HG02973 (cell line): Measurements from ENCODE around the gene LCN1.
"Not testable (repeated sequence)": the region's sequence is repeated elsewhere in the genome, so short reads cannot be mapped to it uniquely, and the experiment has no call there.

Experiments
- ATAC-seq: cut with Tn5 transposase; IDR thresholded peaks from one replicate; pipeline ENCODE4 v1.9.1; 2021; ENCODE audit warnings: moderate library complexity; ENCODE audit not compliant: unreplicated experiment

The LCN1 gene

DNA sequence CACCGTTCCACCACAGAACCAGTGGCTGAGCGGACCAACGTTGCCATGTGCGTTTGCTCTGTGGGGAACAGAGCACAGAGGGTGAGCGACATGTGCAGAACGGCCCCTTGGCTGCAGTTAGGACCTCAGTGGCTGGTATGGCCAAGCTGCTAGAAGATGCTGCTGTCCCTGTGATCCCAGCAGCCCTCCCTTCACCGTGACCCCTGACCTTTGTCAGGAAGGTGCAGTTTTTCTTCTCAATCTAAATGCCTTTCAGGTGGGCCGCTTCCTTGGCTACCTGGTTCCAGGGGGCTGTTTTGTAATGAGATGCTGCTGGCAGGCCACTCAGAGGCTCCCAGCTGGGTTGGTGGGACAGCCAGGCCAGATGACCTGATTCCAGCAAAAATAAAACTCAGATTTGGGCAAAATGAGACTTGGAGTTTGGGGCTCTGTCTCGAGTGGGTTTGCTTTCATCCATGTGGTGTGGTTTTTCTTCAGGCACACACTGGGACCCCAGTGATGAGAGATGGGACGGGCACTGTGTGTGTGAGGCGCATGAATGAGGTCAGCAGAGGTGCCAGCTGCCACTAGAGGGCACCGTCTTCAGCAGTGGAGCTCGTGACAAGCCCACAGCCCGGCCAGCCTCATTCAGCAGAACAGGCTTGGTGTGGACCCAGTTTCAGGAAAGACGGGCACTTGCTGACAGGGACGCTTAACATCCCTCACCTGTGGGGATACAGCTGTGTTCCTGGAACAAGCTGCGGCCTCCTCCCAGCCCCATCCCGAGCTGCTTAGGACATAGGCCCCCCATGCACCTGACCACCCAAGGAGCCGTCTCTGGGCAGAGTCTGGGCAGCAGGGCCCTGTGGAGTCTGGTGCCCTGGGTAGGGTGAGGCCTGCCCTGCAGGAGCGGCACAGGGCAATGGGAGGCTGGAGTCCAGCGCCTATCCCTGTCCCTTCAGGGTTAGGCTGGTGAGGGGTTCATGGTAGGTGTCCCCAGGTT lies 16.7 kb upstream of the LCN1 start:
- ATAC-seq, result no peak

DNA sequence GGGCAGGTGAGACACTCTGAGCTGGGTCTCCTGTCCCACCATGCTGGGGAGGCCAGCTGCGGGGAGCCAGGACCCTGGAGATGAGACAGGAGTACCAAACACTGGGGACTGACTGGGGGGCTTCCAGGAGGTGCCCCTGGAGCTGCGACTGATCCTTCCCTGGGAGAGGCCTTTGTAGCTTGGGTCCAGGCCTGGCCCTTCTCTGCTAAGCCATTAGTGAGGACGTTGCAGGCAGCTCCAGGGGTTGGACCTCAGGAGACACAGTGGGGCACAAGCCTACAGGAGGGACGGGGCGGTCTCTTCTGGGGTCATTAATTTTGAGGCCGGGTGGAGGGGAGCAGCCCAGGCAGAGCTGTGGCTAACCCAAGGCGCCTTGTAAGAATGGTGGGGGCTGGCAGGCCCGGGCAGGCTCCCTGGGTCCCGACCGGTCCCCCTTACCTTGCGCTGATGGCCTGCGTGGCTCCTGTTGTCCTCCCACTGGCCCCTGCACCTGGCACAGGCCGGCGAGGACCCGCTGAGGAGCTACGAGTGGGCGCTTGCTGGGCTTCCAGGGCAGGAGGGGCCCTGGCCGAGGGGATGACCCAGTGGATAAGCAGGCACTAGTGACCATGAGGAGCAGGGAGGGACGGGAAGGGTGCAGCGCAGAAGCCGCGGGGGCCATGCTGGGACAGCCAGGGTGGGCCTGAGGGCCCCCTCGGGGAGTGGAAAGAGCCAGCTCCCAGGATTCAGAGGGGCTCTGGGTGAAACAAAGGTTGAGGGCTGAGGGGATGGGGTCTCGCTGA lies 15.6 kb upstream of the LCN1 start:
- ATAC-seq, result no peak

DNA sequence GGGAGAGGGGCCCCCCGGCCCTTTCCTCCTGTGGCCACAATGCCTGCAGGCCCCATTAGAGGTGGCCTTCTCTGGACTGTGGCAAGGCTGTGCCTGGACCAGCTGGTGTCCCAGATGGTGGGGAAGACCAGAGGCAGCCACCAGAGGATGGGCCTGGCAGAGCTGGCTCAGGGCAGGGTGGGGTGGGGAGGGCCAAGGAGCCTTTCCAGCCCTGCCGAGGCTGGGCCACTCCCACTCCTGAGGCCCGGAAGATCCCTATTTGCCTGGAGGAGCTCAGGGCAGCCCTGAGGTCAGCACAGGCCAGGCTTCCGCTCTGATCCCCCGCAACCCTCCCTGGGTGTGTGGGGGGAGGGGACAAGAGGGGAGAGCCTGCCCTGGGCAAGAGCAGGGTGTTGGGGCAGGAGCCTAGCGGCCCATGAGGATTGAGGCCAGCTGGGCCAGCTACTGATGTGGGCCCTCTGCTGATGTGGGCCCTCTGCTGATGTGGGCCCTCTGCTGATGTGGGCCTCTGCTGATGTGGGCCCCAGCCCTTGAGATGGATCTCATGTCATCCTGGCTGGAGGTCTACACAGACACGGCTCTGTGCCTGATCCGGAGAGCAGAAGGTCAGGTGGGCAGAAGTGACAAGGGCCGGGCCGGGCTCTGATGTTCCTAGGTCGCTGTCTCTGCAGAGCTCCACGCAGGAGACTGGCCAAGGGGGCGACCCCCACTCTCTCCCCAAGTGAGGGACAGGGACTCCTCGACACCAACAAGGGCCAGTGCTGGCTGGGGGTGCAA lies 14.7 kb upstream of the LCN1 start:
- no peak for ATAC-seq

DNA sequence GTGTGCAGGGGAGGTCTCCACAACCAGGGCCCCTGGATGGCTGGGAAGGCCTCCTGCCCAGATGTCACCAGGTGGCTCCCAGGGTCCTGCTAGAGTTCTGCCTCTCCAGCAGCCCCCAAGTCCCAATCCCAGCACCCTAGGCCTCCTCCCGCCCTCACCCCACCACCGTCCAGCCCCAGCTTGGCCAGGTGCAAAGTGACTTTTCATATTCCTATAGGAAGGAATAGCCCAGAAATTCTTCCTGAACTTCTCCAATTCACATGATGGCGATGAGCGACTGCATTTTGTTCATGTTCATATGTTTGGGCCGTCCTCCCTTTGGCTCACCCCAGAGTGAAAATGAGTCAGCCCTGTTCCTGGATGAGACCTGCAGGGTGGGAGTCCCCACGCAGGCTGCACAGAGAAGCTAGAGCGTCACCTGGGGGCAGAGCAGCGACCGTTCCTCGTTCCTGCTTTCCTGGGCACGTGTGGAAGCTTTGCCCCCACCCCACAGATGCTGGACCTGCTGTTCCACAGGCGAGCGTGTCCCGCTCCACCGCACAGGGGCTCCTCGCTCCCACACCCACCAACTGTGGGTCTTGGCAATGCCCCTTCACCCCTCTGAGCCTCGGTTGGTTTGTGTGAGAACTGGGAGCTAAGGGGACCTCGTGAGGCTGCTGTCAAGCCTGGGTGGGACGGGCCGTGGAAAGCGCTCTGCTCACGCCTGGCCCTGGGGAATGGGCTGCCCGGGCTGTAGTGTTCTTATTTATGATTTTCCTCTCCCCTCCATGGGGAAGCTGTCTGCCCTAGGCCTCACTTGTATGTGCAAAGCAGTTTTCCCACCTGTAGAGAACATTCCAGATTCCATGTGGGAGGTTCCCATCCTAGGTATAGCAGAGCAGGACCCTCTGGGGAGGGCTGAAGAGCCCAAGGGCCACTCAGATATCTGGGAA lies 13.9 kb upstream of the LCN1 start:
- no peak for ATAC-seq

DNA sequence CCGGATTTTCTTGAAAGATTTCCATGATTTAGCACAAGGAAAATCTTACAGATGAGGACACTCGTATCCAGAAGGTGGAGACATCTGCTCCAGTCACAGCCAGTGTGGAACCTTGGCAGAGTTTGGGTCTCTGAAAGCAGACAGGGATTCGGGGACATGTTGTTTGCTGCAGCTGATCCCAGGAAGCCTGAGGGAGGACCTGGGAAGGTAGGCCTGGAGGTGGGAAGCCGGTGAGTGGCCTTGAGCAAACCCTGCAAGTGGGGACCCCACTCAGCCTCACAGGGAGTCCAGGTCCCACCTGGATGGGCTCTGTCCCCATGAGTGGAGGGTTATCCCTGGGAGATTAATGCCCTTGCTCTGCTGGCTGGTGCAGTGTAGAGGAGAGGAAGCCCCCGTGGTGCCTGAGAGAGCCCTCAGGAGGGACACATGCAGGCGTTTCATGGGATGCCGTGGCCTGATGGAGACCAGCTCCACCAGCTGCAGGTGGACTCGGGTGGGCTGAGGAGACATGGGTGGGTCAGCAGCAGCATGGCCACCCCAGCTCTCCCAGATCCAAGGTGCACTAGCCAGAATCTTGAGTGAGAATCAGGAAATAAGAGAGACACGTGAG lies 12.9 kb upstream of the LCN1 start:
- ATAC-seq, result no peak

DNA sequence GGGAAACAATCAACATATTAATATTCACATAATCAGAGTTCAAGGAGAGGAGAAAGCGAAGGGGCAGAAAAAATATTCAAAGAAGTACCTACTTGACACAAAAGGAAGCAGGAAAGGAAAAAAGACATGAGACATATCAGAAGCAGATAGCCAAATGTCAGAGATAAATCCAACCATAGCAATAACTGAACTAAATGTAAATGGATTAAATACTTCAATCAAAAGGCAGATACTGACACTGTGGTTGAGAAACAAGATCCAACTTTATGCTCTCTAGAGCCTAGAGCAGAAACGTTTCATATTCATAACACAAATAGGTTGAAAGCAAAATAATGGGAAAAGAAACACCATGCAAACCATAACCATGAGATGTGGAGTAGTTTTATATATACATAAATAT lies 11.8 kb upstream of the LCN1 start:
- ATAC-seq, result no peak

DNA sequence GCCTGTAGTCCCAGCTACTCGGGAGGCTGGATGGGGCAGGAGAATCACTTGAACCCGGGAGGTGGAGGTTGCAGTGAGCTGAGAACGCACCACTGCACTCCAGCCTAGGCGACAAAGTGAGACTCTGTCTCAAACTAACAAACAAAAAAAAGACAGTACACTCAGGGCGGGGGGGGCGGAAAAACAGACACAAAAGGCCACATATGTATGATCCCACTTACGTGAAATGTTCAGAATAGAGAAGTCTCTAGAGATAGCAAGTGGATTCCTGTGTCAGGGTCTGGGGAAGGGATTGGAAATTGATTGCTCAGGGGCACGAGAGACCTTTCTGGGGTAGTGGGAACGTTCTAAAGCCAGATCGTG lies 9.0 kb upstream of the LCN1 start:
- ATAC-seq, result no peak

DNA sequence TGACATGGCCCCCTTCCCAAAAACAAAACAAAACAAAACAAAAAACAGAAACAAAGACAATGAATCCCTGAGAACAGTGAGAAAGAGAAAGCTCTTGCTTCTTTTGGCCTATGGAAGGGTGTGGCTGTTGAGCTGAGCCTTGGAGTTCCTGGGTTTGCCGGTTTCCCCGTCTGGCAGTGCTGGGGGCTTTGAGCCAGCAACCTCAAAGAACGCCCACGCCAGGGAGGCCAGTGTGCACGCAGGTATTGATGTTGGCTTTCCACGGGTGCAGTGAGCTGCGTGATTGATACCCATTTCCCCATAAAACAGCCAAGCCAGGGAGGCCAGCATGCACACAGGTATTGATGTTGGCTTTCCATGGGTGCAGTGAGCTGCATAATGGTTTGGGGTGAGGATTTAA lies 8.3 kb upstream of the LCN1 start:
- ATAC-seq, result no peak

DNA sequence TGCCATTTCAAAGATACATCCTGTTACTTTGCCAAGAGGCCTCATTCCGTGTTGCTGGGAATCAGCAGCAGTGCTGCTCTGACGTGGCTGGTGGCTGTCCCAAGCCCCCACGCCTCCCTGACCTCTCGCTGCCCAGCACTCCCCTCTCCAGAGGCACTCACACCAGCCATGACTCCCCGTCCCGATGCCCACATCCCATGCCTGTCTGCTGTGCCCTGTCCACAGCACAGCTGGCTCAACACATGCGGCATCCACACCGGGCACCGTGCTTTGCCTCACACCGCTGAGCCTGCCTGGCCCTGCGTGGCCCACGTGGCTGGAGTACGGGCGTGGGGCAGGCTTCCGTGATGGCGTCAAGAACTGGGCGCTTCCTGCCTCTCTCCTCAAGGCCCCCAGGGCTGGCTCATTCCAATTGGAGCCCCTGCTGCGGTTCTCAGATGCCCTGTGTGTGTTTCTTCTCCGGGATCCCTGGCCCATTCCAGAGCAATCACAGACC lies 7.8 kb upstream of the LCN1 start:
- no peak for ATAC-seq

DNA sequence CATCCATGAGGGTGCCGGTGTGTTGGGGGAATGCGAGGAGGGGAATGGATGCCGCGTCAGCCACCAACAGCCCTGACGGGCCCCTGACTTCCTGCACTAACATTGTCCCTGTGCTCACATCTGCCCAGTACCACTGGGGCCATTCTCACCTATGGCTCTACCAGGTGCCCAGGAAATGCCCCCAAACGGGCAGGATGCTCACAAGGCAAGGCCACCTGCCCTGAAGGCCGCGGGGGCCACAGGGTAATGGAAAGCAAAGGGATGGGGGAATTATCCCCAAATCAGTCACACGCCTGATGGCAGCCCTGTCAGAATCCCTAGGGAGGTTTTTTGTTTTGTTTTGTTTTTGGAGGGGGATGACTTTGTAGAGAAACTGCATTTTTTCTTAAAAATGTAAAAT lies 7.3 kb upstream of the LCN1 start:
- not testable (repeated sequence) for ATAC-seq

DNA sequence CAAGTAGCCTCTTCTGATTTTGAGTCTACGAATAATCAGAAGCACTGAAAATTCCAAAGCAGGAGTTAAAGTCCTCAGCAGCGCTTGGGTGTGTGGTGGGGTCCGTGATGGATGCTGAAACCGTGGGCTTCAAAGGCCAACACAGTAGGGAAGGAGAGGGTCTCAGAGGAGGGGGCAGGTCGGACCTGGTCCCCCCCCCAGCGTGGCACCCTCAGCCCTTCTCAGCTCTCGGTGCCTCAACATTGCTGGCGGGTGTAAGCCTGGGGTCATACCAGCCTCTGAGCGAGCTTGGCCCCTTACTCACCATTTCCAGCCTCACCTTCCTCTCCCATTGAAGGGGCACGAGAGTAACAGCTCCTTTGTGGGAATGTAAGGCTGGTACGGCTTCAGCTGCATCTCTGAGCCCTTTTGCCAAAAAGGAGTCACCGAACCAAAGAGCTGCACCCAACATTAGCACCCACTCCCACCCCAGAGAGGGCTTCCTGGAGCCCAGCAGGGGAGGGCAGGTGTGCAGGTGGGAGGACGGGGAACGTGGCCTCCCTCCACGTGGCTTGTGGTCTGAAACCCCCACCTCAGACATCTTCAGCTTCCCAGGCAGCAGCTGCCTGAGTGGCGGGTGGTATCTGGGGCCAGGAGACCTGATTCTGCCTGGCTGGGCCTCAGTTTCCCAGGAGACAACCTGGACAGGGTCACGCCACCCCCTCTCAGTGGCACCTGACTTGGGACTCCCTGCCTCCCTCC lies 6.7 kb upstream of the LCN1 start:
- ATAC-seq, result no peak

DNA sequence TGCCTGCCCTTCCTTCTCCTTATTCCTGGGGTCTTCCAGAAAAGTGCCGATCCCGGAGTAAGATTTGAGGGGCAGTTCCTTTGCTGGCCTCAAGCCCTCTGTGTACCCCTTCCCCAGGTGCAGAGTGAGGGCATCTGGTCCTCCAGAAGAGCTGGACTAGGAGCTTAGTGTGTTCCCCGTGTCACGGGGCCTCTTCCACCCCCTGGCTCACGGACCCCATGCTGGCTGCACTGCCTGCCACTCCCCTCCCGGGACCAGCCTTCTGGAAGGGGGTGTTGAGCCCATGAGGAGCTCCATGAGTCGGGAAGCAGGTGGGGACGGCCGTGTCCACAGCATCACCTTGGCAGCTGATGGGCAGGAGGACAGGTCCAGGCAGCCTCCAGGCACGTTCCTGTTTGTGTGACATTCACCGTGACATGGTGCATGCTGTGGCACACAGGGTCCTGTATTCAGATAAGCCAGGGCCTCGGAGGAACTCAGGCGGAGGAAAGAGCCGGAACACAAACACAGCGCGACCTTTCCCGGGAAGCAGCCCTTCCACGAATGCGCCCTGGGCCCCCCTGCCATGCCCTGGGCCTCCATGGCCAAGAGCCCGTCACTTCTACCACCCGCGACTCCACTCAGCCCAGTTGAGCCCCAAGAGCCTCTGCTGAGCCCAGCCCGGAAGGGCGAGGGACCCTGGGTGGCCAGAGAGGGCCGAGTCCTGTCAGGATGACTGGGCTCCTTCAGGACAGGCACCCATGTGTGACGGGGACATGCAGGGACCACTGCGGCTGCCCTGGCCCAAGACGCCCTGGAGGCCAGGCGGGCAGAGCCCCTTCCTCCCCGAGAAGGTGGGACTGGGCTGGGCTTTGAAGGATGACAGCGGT lies 5.9 kb upstream of the LCN1 start:
- no peak for ATAC-seq

DNA sequence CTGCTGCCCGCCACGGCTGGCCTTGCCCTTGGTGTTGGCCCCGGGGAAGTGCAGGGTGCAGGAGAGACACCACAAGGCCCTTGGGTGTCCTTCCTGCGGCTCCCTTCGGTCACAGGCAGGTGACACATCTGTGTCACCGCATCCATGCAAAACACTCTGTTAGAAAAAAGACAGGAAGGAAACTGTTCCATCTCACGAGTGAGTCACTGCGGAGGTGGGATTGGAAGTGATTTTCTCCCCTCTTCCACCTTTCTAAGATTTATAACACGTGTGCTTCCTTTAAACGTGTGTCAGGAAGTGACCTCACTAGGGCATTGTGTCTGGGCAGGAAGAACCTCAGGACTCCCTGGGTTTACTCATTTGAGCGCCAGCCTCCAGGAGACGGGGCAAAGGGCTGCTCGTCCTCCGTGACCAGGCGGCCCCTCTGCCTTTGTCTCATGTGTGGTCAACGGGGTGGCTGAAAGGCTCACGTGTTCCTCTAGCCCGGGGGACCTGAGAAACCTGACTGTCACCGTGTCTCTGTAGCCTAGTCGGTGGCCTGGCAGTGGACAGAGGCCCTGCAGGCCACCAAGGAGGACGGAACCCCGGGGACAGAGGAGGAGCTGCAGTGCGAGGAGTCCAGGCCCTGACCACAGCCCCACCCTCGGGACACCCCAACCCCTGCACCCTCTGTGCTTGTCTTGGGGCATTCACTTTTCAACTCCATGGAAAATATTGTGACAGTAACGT lies 4.9 kb upstream of the LCN1 start:
- no peak for ATAC-seq

DNA sequence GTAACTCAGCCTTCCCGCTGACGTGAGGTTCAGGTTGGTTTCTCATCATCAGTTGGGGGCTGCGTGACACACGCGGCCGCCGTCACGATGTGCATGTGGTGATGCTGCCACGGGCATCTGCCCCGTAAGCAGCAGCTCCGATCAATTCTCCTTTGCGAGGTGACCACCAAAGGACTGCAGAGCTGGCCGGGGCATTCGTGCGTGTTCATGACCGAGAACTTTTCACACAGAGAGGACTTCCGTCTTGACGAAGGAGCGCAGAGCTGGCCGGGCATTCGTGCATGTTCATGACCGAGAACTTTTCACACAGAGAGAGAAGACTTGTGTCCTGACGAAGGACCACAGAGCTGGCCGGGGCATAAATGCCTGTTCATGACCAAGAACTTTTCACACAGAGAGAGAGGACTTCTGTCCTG lies 3.8 kb upstream of the LCN1 start:
- no peak for ATAC-seq

DNA sequence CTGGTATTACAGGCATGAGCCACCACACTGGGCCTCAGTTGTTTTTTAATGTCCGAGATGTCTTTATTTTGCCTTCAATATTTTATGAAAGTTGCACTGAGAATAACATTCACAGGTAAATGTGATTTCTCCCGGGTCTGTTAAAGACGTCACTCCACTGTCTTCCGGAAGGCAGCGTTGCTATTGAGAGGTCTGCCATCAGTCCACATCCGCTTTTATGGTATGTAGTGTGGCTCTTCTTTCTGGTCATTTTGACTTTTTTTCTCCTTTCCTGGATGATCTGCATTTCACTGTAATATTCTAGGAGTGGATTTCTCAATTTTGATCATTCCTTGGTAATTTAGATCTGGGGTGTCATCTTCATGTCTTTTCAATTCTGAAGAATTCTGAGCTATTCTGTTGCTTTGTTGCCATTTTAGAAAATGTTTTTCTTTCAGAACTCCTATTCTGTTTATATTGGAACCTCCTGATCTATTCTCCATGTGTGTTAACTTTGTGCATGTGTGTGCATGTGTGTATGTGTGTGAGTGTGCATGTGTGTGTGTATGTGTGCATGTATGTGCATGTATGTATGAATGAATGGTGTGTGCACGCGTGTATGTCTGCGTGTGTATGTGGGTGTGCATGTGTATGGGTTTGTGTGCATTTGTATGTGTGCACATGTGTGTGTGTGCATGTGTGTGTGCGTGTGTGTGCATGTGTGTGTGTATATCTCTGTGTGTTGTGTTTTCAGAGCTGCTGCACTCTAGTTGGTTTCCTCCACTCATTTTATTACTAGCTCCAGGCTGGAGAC lies 1.9 kb upstream of the LCN1 start:
- ATAC-seq, result no peak

DNA sequence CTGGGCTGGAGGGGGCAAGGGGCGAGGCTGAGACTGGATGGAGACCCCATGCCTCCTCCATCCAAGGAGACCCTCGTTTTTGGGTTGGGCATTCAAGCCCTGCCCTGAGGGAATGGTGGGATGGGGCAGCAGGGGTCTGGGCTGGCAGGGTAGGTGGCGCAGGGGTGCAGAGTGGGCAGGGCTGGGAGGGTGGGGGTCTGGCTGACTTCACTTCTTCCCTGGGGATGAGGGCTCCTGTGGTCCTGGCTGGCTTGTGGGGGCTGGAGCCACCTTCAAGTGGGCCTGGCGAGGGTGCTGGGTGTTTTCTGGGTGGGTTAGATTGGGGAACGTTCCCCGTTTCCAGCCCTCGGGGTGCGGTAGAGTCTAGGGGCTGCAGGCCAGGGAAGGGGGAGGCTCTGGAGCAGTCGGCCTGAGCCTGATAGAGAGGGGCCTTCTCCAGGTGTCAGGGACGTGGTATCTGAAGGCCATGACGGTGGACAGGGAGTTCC lies 412 bp downstream of the LCN1 start:
- no peak for ATAC-seq
